NCI-H1092 treated with DMSO at 0.1 percent for 48 hours (cell line): ENCODE results near the gene KIRREL2.

Source experiments
- DNase-seq: peaks from one replicate; lab custom pipeline; 2025; lab: John Stamatoyannopoulos, UW

Gene KIRREL2

DNA sequence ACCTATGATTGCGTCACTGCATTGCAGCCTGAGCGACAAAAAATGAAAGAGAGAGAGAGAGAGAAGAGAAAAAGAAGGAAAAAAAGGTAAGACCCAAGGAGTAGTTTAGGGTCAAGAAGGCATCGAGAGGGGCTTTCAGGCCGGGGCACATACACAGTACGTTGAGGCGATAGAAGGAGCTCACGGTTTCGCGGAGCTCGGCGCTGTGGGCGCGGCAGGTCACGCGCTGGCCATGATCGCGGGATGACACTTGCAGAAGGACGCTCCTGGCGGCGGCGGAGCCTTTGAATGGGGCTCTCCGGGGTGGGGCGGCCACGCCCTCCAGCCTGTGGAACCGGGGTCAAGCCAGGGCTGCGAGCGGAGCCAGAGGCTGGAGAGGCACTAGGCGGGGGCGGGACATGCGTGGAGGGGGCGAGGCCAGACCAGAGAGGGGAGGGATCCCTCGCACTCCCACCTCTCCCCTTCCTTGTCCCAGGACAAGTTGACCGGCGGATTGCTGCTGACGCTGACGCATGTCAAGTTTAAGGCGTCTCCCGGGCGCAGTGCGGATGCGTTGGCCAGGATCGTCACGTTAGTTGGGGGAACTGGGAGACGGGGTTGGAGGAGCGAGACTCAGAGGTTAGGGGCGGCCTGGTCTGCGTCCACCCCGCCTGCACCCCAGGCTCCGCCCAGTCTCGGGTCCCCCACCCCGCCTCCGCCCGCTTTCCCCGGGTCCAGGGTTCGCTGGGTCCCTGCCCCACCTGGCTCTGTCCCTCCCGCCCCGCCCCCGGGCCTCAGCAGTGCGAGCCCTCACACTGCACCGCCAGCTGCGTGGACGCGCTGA, 11.3 kb upstream of the KIRREL2 start:
- DNase-seq = no peak

DNA sequence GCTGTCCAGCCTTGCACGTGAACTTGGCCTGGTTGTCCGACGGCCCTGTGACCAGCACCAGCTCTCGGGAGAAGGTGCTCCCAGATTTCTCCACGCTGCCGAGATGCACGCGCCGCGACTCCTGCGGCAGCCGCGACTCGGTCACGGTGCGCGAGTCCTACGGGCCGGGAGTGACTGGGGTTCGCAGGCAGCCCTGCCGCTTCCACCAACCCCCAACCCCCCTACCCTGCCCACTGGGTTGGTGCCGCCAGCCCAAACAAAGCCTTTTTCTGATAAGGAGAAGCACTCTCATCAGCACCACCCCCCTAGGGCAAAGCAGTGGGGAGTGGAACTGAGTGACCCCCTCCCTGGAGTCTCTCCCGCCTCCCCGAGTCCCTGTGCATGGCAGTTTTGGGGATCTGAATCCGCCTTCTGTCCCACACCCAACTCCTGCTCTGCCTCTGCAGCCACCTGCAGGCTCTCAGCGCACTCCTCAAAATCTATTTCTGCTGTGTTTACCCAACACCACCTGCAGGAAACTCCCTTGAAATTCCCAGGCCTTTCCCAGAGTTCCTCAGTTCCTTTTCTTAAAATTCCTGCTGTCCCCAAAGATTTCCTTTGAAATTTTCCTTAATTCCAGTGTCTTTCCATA, 10.6 kb upstream of the KIRREL2 start:
- DNase-seq = peak; percentile 12

DNA sequence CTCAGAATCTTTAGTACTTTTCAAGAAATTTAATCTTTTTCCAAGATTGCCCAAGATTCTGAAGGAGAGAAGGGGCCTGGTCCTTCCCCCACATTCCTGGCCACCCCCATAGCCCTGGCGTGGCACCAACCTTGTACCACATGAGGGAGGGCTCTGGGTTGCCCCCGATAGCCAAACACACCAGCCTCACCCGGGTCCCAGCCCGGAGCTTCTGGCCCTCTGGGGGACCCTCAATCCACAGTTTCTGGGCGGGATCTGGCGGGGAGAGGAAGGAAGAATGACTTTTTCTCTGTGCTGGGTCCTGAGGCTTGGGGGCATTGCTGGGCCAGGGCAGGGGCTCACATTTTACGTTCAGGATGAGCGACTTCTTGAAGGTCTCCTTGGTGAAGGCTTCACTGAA, 8.8 kb upstream of the KIRREL2 start:
- no peak for DNase-seq

DNA sequence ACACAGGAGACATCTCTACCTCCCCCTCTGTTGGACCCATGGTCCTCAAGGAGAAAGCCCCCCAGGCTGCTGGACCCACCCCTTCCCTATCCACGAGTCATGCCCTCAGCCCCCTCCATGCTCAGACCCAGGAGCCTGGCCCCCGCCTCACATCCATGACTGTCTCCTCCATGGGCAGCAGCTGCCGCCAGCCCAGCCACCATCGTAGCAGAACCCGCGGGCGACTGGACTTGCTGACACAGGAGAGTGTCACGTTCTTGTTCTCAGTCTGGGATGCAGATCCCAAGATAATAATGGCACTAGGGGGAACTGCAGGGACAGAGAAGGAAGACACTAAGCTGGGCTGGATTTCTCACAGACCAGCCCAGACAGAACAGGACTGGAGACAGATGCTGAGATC, 8.2 kb upstream of the KIRREL2 start:
- DNase-seq = no peak

DNA sequence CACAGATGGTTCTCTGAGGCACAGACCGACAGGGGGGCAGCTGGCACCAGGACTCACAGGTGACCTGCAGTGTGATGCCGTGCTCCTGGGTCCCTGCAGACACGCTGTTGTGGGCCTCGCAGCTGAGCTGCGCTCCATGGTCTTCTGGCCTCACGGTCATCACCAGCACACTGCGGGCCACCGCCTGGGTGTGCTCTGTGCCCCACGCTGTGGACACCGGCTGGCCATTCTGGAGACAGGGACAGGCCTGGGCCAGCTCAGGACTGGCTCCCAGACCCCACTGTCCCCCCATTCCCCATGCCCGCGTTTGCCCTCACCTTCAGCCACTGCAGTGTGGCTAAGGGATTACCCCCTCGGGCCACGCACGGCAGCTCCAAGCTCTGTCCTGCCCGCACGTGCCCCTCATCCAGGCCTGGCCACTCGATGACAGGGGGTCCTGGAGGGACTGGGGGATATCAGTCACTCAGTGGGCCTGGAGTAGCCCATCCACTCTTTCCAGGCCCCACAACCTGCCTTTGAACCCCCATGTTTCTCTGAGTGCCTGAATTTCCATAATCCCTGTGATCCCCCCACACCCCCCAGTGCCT, 7.7 kb upstream of the KIRREL2 start:
- no peak for DNase-seq

DNA sequence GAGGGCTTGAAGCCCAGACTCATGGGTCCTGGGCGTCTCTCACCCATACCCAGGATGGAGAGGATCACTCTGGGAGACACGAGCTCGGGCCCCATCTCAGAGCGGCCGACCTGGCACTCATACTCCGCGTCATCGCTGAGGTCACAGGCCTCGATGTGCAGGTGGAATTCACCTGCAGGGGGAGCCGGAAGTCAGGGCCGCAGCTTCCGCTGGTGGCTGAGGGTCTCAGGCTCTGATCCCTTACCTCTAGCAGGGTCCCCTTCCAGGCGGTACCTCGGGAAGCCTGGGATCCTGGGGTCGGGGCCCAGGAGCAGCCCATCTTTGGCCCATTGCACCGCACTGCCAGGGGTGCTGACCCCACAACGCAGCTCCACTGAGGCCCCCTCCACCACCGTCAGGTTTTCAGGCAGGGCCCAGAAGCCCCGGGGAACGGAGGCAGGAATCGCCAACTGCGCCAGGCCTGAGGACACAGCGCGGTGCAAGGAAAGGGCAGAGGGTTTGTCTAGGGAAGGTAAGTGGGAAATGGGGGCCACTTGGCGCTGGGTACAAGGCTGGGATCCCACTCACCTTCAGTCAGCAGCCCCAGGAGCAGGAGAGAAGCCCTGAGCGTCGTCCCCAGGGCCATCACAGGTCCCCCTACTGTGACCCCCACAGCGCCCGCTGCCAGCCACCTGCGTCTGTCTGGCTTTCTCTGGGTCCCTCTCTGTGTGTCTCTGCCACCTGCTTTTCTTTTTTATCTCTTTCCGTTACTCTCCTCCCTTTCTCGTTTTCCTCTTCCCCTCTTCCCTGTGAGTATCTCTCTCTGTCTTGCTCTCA, 5.3 kb upstream of the KIRREL2 start:
- no peak for DNase-seq

DNA sequence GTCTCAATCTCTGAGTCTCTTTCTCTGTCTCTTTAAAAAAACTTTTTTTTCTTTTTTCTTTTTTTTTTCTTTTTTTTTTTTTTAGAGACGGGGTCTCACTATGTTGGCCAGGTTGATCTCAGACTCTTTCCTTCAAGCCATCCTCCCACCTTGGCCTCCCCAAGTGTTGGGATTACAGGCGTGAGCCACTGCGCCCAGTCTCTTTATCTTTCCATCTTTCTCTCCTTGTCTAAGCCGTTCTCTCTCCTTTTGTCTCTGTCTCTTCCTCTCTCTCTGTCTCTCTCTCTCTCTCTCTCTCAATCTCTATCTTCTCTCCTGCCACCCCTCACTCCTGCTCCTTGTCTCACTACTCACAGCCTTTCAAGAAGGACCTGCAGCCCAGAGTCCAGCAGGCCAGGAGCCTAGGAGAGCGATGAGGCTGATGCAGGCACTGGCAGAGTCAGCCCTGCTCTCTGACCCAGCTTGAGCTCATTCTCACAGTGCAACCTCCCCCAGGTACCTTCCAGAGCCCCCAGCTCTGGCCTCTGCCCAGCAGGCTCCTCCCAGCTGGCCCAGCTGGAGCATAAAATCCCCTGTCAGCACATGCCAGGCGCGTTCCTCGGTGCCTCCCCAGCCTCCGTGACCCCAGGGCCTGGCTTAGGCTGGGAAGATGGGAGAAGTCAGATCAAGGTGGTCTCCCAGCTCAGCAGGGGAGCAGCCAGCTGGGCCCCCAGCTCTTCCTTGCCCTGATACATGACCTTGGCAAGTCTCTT, 4.5 kb upstream of the KIRREL2 start, which contains the start of gene NPHS1:
Gene NPHS1, minus strand, starts transcription at position 476 of the 752 bp plus-strand sequence. CDS start 667 bp downstream, outside the sequence.
- no peak for DNase-seq

DNA sequence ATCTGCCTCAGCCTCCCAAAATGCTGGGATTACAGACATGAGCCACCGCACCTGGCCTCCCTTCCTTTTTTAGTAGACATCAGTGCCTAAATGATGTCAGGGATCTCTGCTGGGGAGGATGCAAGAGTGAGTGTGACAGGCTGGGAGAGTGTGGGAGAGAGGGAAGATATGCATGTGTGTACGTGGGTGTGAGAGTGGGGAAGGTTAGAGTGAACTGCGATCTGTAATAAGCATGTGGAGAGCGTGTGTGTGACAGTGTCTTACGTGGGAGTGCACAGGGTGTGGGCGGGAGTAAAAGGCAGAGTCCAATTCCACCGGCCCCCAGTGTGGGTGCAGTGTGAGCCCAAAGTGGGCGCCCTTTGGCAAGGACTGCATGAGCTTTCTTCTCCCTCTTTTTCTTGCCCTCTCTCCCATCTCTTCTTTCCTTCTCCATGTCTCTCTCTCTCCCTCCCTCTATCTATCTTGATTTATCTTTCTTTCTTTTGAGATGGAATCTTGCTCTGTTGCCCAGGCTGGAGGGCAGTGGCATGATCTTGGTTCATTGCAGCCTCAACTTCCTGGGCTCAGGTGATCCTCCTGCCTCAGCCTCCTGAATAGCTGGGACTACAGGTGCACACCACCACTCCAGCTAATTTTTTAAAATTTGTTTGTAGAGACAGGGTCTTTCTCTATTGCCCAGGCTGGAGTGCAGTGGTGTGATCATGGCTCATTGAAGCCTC, 3.5 kb upstream of the KIRREL2 start:
- DNase-seq = no peak

DNA sequence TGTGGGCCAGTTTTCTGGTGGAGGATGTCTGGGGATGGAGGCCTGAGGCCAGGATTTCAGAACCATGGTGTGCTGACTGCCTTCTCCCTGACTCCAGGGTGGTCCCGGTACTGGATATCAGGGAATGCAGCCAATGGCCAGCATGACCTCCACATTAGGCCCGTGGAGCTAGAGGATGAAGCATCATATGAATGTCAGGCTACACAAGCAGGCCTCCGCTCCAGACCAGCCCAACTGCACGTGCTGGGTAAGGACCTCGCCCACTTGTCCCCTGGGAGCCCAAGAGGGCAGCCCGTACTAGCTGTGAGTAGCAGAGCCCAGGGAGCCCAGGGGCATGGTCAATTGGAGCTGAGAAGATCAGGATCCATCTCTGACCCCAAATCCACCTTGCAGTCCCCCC, 1.6 kb downstream of the KIRREL2 start:
- no peak for DNase-seq

DNA sequence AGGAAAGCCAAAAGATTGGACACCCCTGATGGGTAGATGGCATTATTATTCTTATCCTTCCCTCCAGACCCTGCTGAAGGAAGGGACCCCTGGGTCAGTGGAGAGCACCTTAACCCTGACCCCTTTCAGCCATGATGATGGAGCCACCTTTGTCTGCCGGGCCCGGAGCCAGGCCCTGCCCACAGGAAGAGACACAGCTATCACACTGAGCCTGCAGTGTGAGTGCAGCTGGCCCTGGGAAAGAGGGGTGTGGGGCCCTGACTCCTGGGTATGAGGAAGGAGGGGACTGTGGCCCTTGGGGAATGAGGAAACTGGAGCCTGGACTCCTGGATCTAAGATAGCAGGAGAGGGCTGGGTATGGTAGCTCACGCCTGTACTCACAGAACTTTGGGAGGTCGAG, 2.7 kb downstream of the KIRREL2 start:
- no peak for DNase-seq

DNA sequence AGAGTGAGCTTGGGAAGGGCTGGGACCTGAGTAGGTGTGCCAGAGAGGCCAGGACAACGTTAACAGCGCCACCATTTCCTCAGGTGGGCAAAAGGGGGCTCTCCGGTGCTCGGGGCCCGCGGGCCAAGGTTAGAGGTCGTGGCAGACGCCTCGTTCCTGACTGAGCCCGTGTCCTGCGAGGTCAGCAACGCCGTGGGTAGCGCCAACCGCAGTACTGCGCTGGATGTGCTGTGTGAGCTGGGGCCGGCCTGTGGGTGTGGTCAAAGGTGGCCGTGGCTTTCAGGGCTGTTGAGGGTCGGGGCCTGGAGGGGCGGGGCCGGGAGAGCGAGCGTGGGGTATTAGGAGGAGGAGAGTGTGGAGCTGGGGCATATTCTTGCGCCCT, 3.7 kb downstream of the KIRREL2 start:
- no peak for DNase-seq

DNA sequence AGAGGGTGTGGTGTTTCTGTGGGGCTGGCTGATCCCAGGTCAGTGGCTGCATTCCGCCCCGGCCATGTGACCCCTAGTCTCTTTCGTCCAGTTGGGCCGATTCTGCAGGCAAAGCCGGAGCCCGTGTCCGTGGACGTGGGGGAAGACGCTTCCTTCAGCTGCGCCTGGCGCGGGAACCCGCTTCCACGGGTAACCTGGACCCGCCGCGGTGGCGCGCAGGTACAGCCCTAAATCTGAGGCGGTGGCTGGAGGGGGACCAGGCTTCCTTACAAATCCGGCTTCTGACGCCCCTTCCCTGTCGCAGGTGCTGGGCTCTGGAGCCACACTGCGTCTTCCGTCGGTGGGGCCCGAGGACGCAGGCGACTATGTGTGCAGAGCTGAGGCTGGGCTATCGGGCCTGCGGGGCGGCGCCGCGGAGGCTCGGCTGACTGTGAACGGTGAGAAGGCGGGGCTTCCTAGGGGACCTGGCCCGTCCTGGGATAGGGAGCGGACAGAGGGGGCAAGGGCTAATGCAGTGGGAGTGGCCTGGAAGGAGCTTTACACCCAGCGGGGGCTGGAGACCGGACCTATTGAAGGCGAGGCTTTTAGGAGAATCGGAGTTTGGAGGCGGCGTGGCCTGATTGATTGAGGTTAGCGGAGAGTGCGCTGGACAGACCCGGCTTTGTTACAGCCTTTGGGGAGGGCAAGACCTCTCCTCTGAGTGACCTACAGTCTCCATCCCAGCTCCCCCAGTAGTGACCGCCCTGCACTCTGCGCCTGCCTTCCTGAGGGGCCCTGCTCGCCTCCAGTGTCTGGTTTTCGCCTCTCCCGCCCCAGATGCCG, 4.3 kb downstream of the KIRREL2 start:
- no peak for DNase-seq

DNA sequence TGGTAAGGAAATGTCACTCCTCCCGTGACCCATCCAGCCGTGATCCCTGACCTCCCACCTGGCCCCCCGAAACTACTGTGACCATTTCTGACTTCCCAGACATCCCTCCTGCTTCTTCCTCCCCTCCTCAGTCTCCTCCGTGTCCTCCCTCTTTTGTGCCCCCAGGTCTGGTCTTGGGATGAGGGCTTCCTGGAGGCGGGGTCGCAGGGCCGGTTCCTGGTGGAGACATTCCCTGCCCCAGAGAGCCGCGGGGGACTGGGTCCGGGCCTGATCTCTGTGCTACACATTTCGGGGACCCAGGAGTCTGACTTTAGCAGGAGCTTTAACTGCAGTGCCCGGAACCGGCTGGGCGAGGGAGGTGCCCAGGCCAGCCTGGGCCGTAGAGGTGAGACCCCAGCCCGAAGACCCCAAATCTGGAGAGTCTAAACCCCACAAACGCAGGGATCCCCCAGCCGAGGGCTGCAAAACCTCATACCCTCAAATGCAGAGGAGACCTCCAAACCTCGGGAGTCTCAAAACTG, 5.0 kb downstream of the KIRREL2 start:
- DNase-seq = no peak

DNA sequence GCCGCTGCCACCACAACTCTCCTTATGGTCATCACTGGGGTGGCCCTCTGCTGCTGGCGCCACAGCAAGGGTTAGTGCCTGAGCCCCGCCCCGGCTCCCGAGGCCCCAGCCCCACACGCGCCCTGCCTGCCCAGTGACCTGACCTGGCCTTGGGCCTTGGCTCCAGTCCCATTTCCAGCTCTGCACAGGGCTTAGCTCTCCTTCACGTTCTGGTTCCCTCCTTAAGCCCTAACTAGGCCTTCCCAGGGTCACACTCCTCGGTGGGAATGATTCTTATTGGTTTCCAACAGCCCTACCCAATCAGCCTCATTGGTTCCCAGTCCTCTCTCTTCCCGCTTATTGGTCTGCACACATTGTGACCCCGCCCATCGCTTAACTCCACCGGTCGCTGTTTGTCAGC, 5.8 kb downstream of the KIRREL2 start:
- no peak for DNase-seq

DNA sequence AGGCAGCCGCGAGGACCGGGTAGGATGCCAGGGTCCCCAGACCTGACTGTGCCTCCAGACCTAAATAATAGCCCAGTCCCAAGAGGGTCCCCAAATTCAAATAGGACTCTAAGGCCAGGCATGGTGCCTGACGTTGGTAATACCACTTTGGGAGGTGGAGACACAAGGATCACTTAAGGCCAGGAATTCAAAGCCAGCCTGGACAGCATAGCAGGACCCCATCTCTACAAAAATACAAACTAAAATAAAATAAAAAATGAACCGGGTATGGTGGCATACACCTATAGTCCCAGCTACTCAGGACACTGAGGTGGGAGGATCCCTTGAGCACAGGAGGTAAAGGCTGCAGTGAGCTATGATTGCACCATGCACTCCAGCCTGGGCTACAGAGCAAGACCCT, 6.3 kb downstream of the KIRREL2 start:
- DNase-seq = no peak

DNA sequence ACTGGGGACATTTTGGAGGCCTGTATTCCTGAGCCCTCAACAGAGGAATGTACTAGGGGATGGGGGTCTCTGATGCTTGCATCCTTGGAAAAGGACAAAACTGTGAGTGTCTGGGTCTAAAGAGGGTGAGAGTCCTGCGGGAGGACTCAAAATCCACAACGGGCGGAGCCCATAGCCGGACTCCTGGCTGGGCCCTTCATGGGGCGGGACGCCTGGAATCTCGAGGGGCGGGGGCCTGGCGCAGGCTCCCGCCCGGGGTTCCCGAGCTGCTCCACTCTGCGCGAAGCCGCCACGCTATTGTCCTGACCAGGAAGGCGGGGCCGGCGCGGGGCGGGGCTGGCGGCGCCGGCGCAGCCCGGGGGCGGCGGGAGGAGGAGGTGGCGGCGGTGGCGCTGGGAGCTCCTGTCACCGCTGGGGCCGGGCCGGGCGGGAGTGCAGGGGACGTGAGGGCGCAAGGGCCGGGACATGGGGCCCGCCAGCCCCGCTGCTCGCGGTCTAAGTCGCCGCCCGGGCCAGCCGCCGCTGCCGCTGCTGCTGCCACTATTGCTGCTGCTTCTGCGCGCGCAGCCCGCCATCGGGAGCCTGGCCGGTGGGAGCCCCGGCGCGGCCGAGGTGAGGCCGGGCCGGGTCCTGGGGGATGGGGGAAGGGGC, 11.6 kb downstream of the KIRREL2 start, which contains the start of gene APLP1:
Gene APLP1, plus strand, starts transcription at position 403 of the 651 bp plus-strand sequence. Its CDS starts 63 bp downstream, at position 466.
- peak; percentile 44 for DNase-seq

DNA sequence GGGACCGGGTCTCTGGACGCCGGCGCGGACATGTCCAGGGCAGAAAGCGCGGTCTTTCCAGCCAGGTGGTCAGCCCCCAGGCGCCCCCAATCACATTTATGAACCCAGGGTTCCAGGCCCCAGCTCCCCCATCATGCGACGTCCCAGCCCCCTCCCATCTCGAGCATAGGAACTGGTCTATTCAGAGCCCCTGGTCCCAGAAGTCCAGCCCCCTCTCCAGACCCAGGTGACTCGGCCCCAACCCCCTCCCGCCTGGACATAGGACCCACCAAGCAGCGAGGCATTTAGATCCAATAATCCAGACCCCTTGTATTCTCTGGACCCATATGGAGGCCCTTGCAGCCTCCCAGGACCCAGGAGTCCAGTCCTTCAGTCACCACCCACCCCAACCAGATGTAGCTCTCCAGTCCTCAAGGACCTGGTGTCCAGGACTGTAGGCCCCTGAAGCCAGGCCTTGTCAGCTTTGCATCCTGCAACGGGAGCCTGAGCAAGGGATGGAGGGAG, 12.2 kb downstream of the KIRREL2 start:
- no peak for DNase-seq

DNA sequence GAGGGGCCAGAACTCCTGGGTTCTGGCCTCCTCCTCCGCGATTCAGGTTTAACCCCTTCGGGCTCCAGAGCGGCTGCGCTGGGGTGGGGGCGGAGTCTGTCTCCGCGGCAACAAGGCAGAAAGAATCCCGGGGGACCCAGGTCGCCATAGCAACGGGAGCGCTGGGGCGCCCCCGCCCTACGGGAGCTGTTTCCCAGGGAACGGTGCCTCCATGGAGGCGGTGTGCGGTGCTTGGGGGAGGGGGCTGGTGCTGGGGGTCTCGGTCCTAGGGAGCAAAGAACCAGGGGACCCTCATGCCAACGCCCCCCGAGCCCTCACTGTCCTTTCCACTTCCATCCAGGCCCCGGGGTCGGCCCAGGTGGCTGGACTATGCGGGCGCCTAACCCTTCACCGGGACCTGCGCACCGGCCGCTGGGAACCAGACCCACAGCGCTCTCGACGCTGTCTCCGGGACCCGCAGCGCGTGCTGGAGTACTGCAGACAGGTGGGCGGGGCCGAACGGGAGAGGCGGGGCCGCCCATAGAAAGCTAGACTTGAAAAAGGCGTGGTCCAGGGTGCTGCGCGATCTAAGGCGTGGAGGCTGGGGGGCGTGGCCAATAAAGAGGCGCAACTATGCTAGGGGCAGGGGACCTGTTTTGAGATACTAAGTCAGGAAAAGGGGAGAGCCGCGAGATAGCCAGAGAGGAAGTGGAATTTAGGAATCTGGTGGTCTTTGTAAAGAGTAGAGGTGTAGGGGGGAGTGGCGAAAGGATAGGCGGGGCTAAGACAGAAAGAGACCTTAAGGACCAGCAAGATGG, 12.8 kb downstream of the KIRREL2 start:
- DNase-seq = peak; percentile 70
